Measurements from ENCODE around the gene PALS2.

Gene PALS2

GRCh38 chr7:24570983-24571382 is 2.3 kb upstream of the PALS2 start:
- no peaks in the 10 kb centered on the region for H3K4me1 ChIP-seq (ENCODE audit: control insufficient read depth, insufficient read depth, low read length)
- no peaks in the 10 kb centered on the region for H3K36me3 ChIP-seq (ENCODE audit: control insufficient read depth in 2 of 2, insufficient read depth in 2 of 2, low read length in 2 of 2)
- no peak overlapping the region for H3K27ac ChIP-seq (ENCODE audit: low read length)
- H3K9me3 ChIP-seq (ENCODE audit: control insufficient read depth in 2 of 2, low read length in 2 of 2): no peaks in the 10 kb centered on the region
- no peak overlapping the region for H3K4me3 ChIP-seq (ENCODE audit: low read length in 2 of 2)
- peaks cover 0 to 2% of the 10 kb centered on the region in 2 donors for H3K27me3 ChIP-seq (ENCODE audit: control insufficient read depth in 1 of 2, insufficient read depth in 2 of 2, low read length in 2 of 2)
- no peak overlapping the region for H3K9ac ChIP-seq (ENCODE audit: low read length in 2 of 2)

- peak overlapping the region in 1 of 2 donors; percentile 81 for H3K4me3 ChIP-seq (ENCODE audit: low read length in 2 of 2)
- H3K4me1 ChIP-seq (ENCODE audit: control insufficient read depth, insufficient read depth, low read length): no peaks in the 10 kb centered on the region
- H3K27me3 ChIP-seq (ENCODE audit: control insufficient read depth in 1 of 2, insufficient read depth in 2 of 2, low read length in 2 of 2): peaks cover 0 to 2% of the 10 kb centered on the region in 2 donors
- no peaks in the 10 kb centered on the region for H3K9me3 ChIP-seq (ENCODE audit: control insufficient read depth in 2 of 2, low read length in 2 of 2)
- H3K27ac ChIP-seq (ENCODE audit: low read length): peak overlapping the region; percentile 43
- peak overlapping the region in 1 of 2 donors; percentile 61 for H3K9ac ChIP-seq (ENCODE audit: low read length in 2 of 2)
- H3K36me3 ChIP-seq (ENCODE audit: control insufficient read depth in 2 of 2, insufficient read depth in 2 of 2, low read length in 2 of 2): no peaks in the 10 kb centered on the region
These were observed 1.2 kb upstream of the PALS2 start for GRCh38 chr7:24572016-24572392.

- H3K27me3 ChIP-seq (ENCODE audit: control insufficient read depth in 1 of 2, insufficient read depth in 2 of 2, low read length in 2 of 2): peaks cover 0 to 2% of the 10 kb centered on the region in 2 donors
- H3K4me1 ChIP-seq (ENCODE audit: control insufficient read depth, insufficient read depth, low read length): no peaks in the 10 kb centered on the region
- peak overlapping the region; percentile 60 to 61 for H3K9ac ChIP-seq (ENCODE audit: low read length in 2 of 2)
- H3K36me3 ChIP-seq (ENCODE audit: control insufficient read depth in 2 of 2, insufficient read depth in 2 of 2, low read length in 2 of 2): no peaks in the 10 kb centered on the region
- H3K9me3 ChIP-seq (ENCODE audit: control insufficient read depth in 2 of 2, low read length in 2 of 2): no peaks in the 10 kb centered on the region
- H3K27ac ChIP-seq (ENCODE audit: low read length): peak overlapping the region; percentile 43
- H3K4me3 ChIP-seq (ENCODE audit: low read length in 2 of 2): peak overlapping the region; percentile 64 to 81
These were observed 757 bp upstream of the PALS2 start for GRCh38 chr7:24572393-24572996.

GRCh38 chr7:24573554-24574338 is 494 bp downstream of the PALS2 start:
- Histone ChIP-seq H3K36me3 (ENCODE audit: control insufficient read depth in 2 of 2, insufficient read depth in 2 of 2, low read length in 2 of 2) (no peaks in the 10 kb centered on the region), H3K27ac (ENCODE audit: low read length) (no peak overlapping the region), H3K4me3 (ENCODE audit: low read length in 2 of 2) (peak overlapping the region; percentile 77 to 81), H3K4me1 (ENCODE audit: control insufficient read depth, insufficient read depth, low read length) (no peaks in the 10 kb centered on the region), H3K9me3 (ENCODE audit: control insufficient read depth in 2 of 2, low read length in 2 of 2) (no peaks in the 10 kb centered on the region), H3K27me3 (ENCODE audit: control insufficient read depth in 1 of 2, insufficient read depth in 2 of 2, low read length in 2 of 2) (peaks cover 0 to 2% of the 10 kb centered on the region in 2 donors), H3K9ac (ENCODE audit: low read length in 2 of 2) (peak overlapping the region; percentile 66 to 68)

GRCh38 chr7:24574386-24574785 is 1.1 kb downstream of the PALS2 start:
- H3K27me3 ChIP-seq (ENCODE audit: control insufficient read depth in 1 of 2, insufficient read depth in 2 of 2, low read length in 2 of 2): peaks cover 0 to 2% of the 10 kb centered on the region in 2 donors
- no peak overlapping the region for H3K27ac ChIP-seq (ENCODE audit: low read length)

GRCh38 chr7:24574950-24575349 is 1.7 kb downstream of the PALS2 start:
- H3K27me3 ChIP-seq (ENCODE audit: control insufficient read depth in 1 of 2, insufficient read depth in 2 of 2, low read length in 2 of 2): no peaks in the 10 kb centered on the region
- H3K9ac ChIP-seq (ENCODE audit: low read length in 2 of 2): no peak overlapping the region
- H3K4me1 ChIP-seq (ENCODE audit: control insufficient read depth, insufficient read depth, low read length): no peaks in the 10 kb centered on the region
- H3K27ac ChIP-seq (ENCODE audit: low read length): no peak overlapping the region
- H3K36me3 ChIP-seq (ENCODE audit: control insufficient read depth in 2 of 2, insufficient read depth in 2 of 2, low read length in 2 of 2): no peaks in the 10 kb centered on the region
- H3K4me3 ChIP-seq (ENCODE audit: low read length in 2 of 2): no peak overlapping the region
- no peaks in the 10 kb centered on the region for H3K9me3 ChIP-seq (ENCODE audit: control insufficient read depth in 2 of 2, low read length in 2 of 2)

More at GRCh38 chr7:24574386-24574785, 1.1 kb downstream of the PALS2 start:
- Histone ChIP-seq H3K4me3 (ENCODE audit: low read length in 2 of 2) (peak overlapping the region; percentile 77 to 81), H3K9me3 (ENCODE audit: control insufficient read depth in 2 of 2, low read length in 2 of 2) (no peaks in the 10 kb centered on the region), H3K4me1 (ENCODE audit: control insufficient read depth, insufficient read depth, low read length) (no peaks in the 10 kb centered on the region), H3K9ac (ENCODE audit: low read length in 2 of 2) (peak overlapping the region; percentile 66 to 68), H3K36me3 (ENCODE audit: control insufficient read depth in 2 of 2, insufficient read depth in 2 of 2, low read length in 2 of 2) (no peaks in the 10 kb centered on the region)

- Histone ChIP-seq H3K9me3 (ENCODE audit: control insufficient read depth in 2 of 2, low read length in 2 of 2) (no peaks in the 10 kb centered on the region), H3K27me3 (ENCODE audit: control insufficient read depth in 1 of 2, insufficient read depth in 2 of 2, low read length in 2 of 2) (no peaks in the 10 kb centered on the region), H3K4me3 (ENCODE audit: low read length in 2 of 2) (no peak overlapping the region), H3K27ac (ENCODE audit: low read length) (no peak overlapping the region), H3K4me1 (ENCODE audit: control insufficient read depth, insufficient read depth, low read length) (no peaks in the 10 kb centered on the region), H3K9ac (ENCODE audit: low read length in 2 of 2) (no peak overlapping the region), H3K36me3 (ENCODE audit: control insufficient read depth in 2 of 2, insufficient read depth in 2 of 2, low read length in 2 of 2) (no peaks in the 10 kb centered on the region)
These were observed 3.1 kb downstream of the PALS2 start for GRCh38 chr7:24576171-24577025.

- Histone ChIP-seq H3K4me3 (ENCODE audit: low read length in 2 of 2) (no peak overlapping the region), H3K36me3 (ENCODE audit: control insufficient read depth in 2 of 2, insufficient read depth in 2 of 2, low read length in 2 of 2) (no peaks in the 10 kb centered on the region), H3K9ac (ENCODE audit: low read length in 2 of 2) (no peak overlapping the region), H3K27me3 (ENCODE audit: control insufficient read depth in 1 of 2, insufficient read depth in 2 of 2, low read length in 2 of 2) (no peaks in the 10 kb centered on the region), H3K4me1 (ENCODE audit: control insufficient read depth, insufficient read depth, low read length) (no peaks in the 10 kb centered on the region), H3K27ac (ENCODE audit: low read length) (no peak overlapping the region), H3K9me3 (ENCODE audit: control insufficient read depth in 2 of 2, low read length in 2 of 2) (no peaks in the 10 kb centered on the region)
These were observed 4.8 kb downstream of the PALS2 start for GRCh38 chr7:24578052-24578451.

GRCh38 chr7:24580283-24580946 is 7.2 kb downstream of the PALS2 start:
- Histone ChIP-seq H3K4me3 (ENCODE audit: low read length in 2 of 2) (no peak overlapping the region), H3K27me3 (ENCODE audit: control insufficient read depth in 1 of 2, insufficient read depth in 2 of 2, low read length in 2 of 2) (no peaks in the 10 kb centered on the region), H3K4me1 (ENCODE audit: control insufficient read depth, insufficient read depth, low read length) (no peaks in the 10 kb centered on the region), H3K27ac (ENCODE audit: low read length) (no peak overlapping the region), H3K36me3 (ENCODE audit: control insufficient read depth in 2 of 2, insufficient read depth in 2 of 2, low read length in 2 of 2) (no peaks in the 10 kb centered on the region), H3K9me3 (ENCODE audit: control insufficient read depth in 2 of 2, low read length in 2 of 2) (no peaks in the 10 kb centered on the region), H3K9ac (ENCODE audit: low read length in 2 of 2) (no peak overlapping the region)

- H3K36me3 ChIP-seq (ENCODE audit: control insufficient read depth in 2 of 2, insufficient read depth in 2 of 2, low read length in 2 of 2): no peaks in the 10 kb centered on the region
- H3K9ac ChIP-seq (ENCODE audit: low read length in 2 of 2): no peak overlapping the region
- no peak overlapping the region for H3K4me3 ChIP-seq (ENCODE audit: low read length in 2 of 2)
- H3K27me3 ChIP-seq (ENCODE audit: control insufficient read depth in 1 of 2, insufficient read depth in 2 of 2, low read length in 2 of 2): no peaks in the 10 kb centered on the region
- H3K9me3 ChIP-seq (ENCODE audit: control insufficient read depth in 2 of 2, low read length in 2 of 2): no peaks in the 10 kb centered on the region
- H3K4me1 ChIP-seq (ENCODE audit: control insufficient read depth, insufficient read depth, low read length): no peaks in the 10 kb centered on the region
- no peak overlapping the region for H3K27ac ChIP-seq (ENCODE audit: low read length)
These were observed 8.9 kb downstream of the PALS2 start for GRCh38 chr7:24582166-24582565.
